Adipose tissue (tissue), 3 donors: Measurements from ENCODE around the gene SSTR3. TPM values are rescaled to one million over a fixed set of nuclear protein-coding genes. Genes with fewer than 3 reads are reported as not detected.
"Not testable (repeated sequence)": the region's sequence is repeated elsewhere in the genome, so short reads cannot be mapped to it uniquely, and the experiment has no call there.

ENCODE experiments used
- H3K27ac ChIP-seq: one replicate; pipeline ENCODE4 v1.5.1; 2013; ENCODE audit warnings: low read depth, low read length
- WGBS, 3 donors: extraction: QIAGEN DNeasy Blood & Tissue Kit; methylation state at CpG; one replicate each; pipeline ENCODE4 v1.1.7; 2013; 5-methylcytosine and 5-hydroxymethylcytosine counted together
- polyA plus RNA-seq, 3 donors: library from polyadenylated mRNA; stranded (reverse); fragments of 200-250 nt; gene quantifications; one replicate each; pipeline ENCODE4 v1.2.3, GENCODE V29; 2013
- donor health status: healthy with polysubstance abuse.
- donor health status: Bipolar disorder and iron deficiency.
- donor health status: healthy.

Gene SSTR3
- polyA plus RNA-seq: under 1 TPM; 0.04 to 0.59 (median 0.11) TPM

- H3K27ac ChIP-seq: no peak within 1 kb of the TSS
- WGBS, 3 donors: 17 to 40% (median 32%) methylated on average over 22 to 23 of the region's 23 CpGs
These were observed at the start of gene SSTR3 for GRCh38 chr22:37212174-37212906. Gene SSTR3, minus strand, starts transcription at chr22:37212477. Its CDS starts 4,674 bp downstream, at chr22:37207803.

DNA sequence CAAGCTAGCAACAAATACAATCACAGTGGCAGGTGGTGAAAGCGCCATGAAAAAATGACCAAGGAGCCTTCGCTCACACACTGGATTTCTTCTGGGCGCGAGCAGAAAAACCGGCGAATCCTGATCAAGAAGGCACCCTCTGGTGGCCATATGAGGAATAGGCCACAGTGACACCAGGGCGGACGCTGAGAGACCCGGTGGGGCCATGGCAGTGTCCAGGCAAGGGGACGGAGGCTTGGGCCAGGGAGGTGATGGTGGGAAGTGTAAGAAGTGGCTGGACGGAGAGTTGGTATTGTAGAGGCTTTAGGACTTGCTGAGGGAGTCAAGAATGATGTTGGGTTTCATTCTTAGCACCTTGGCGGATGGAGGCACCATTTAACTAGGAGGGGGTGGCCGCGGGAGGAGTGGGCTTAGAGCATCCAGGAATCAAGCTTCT lies 48.6 kb upstream of the SSTR3 start:
- 21 to 23% (median 22%) methylated on average over 14 of the region's 14 CpGs for WGBS, 3 donors
- H3K27ac ChIP-seq: no peak overlapping the region

- H3K27ac ChIP-seq: no peak overlapping the region
- 47 to 59% (median 59%) methylated on average over 15 of the region's 15 CpGs for WGBS, 3 donors
These were observed 48.0 kb upstream of the SSTR3 start for GRCh38 chr22:37260155-37260795.

- no peak overlapping the region for H3K27ac ChIP-seq
- WGBS, 3 donors: 5 to 7% (median 7%) methylated on average over 23 of the region's 23 CpGs
These were observed 47.3 kb upstream of the SSTR3 start for GRCh38 chr22:37259540-37260029.

DNA sequence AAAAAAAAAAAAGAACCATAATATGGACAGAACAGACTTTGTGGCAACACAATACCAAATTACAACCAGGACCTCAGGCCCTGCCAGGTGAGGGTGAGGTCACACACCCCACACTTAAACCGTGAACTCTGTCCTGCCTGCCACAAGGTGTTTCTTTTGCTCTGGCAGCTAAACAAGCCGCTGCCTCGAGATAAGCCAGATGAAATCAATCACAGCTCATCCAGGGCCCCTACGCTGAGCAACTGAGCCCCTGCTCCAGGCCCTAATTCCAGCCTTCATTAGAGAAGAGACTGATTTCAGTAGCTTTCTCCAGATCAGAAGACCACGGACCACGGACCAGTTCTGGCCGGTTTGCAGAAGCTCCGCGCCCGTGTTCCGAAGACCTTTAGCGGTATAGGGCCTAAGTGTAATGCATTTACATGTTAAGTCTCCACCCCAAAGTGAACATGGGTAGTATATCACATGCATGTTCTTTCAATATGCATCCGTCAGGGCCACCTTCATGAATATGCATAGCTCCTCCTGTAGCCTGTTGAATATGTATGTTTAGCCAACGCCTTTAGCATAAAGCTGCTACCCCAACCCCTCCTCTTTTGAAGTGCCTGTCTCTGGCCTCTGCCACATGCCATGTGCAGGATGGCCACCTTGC lies 46.6 kb upstream of the SSTR3 start:
- H3K27ac ChIP-seq: no peak overlapping the region
- 64 to 73% (median 71%) methylated on average over 14 of the region's 14 CpGs for WGBS, 3 donors

DNA sequence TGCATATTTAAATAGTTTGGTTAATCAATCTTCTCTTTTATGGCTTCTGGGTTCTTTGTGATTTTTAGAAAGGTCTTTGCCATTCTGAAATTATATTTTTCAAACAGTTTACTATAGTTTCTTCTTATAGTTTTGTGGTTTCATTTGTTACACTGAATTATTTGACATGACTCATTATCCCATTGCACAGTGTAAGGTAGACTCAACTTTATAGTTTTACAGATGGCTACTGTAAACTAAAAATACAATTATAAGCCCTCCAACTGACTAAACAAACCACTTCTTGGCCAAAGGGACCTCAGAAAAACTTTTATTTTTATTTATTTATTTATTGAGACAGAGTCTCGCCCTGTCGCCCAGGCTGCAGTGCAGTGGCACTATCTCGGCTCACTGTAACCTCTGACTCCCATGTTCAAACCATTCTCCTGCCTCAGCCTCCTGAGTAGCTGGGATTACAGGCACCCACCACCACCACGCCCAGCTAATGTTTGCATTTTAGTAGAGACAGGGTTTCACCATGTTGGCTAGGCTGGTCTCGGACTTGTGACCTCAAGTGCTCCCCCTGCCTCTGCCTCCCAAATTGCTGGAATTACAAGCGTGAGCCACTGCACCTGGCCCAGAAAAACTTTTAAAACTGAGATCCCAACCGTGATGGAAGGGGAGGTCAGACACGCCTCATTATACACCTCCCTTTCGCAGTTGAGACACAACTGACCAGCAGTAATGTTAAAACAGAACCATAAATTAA lies 45.9 kb upstream of the SSTR3 start:
- WGBS, 3 donors: 79 to 85% (median 82%) methylated on average over 9 of the region's 9 CpGs
- H3K27ac ChIP-seq: no peak overlapping the region

DNA sequence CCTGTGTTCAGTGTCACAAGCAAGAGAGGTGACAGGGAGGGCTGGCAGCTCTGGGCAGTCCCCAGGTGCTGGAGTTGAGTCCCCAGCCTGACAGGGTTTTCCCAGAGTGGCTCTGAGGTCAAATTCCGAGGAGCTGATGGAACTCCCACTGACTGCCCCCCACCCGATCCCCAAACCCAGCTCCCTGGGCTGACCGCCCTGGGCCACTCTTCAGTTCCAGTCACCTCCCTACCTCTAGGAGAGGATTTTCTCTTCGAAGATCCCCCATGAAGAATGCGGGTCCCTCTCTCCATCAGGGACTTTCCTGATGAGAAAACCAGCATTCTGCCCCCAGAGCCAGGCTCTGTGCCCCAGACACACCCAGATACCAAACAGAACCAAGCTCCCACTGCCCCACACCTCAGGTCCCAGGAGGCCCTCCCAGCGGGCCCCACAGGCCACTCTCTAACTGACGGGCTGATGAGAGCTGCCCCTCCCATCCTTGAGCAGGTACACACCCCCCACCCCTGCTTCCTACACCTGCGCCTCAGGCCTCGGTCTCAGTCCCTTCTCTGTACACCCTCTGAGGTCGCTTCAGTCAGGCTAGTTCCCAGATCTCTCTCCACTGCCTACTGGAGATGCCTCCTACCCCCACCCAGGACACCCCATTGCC lies 43.9 kb upstream of the SSTR3 start:
- H3K27ac ChIP-seq: no peak overlapping the region
- 54 to 79% (median 67%) methylated on average over 10 of the region's 10 CpGs for WGBS, 3 donors

GRCh38 chr22:37255558-37256006 lies 43.3 kb upstream of the SSTR3 start:
- H3K27ac ChIP-seq: no peak overlapping the region

GRCh38 chr22:37254867-37255233 lies 42.6 kb upstream of the SSTR3 start:
- WGBS, 3 donors: 56 to 74% (median 68%) methylated on average over 5 of the region's 5 CpGs
- no peak overlapping the region for H3K27ac ChIP-seq

GRCh38 chr22:37254209-37254866 lies 42.1 kb upstream of the SSTR3 start:
- no peak overlapping the region for H3K27ac ChIP-seq
- WGBS, 3 donors: 74 to 90% (median 82%) methylated on average over 5 of the region's 5 CpGs

GRCh38 chr22:37253126-37253660 lies 40.9 kb upstream of the SSTR3 start:
- H3K27ac ChIP-seq: no peak overlapping the region
- WGBS, 3 donors: 52 to 59% (median 58%) methylated on average over 7 of the region's 7 CpGs

DNA sequence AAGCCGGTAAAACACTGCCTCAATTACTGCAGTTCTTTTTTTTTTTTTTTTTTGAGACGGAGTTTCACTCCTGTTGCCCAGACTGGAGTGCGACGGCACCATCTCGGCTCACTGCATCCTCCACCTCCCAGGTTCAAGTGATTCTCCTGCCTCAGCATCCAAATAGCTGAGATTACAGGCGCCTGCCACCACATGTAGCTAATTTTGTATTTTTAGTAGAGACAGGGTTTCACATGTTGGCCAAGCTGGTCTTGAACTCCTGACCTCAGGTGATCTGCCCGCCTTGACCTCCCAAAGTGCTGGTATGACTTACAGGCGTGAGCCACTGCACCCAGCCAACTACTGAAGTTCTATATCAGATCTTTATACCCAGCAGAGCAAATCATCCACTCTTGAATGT lies 39.6 kb upstream of the SSTR3 start:
- not testable (repeated sequence) for H3K27ac ChIP-seq
- WGBS, 3 donors: 85 to 92% (median 85%) methylated on average over 8 of the region's 8 CpGs

- WGBS, 3 donors: 76 to 83% (median 79%) methylated on average over 12 of the region's 12 CpGs
These were observed 37.7 kb upstream of the SSTR3 start for GRCh38 chr22:37249986-37250385.

GRCh38 chr22:37248251-37248650 lies 36.0 kb upstream of the SSTR3 start:
- WGBS, 3 donors: 62 to 75% (median 74%) methylated on average over 6 of the region's 6 CpGs
- H3K27ac ChIP-seq: no peak overlapping the region

More at GRCh38 chr22:37249986-37250385, 37.7 kb upstream of the SSTR3 start:
- no peak overlapping the region for H3K27ac ChIP-seq

GRCh38 chr22:37245740-37246139 lies 33.5 kb upstream of the SSTR3 start:
- no peak overlapping the region for H3K27ac ChIP-seq
- 67 to 68% (median 68%) methylated on average over 6 of the region's 6 CpGs for WGBS, 3 donors

DNA sequence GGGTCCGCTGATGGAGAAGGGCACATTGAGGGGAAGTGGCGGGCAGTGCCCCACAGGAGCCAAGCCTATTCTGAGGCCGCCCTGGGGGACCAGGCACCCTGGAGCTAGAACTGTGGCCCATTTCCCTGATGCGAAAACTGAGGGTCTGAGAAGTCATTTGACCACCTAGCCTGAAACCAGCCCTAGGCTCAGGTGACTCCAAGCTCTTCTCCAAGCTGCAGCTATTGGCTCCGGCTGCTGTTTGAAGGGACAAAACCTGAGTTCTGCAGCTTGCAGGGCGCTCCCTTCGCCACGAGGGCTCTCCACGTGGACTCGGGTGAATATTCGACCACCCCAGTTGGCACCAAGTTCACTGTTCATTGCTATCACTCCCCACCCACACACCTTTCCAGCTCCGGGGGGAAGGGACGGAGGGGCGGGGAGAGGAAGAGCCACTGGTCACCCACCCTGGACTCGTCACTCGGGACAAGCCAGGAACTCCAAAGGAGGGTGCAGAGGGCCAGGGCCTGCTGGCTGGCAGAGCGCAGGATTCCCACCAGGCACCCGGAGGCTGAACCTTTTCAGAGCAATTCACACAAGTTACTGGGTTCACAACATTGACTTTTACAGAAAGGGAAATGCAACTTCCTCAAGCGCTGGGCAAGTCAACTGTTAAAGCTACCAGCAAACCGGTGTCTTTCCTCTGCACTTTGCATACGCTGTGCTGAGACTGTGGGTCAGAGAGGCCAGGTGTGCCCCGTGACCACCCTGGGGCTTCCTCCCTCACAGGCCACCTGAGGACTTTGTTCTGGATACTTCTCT lies 32.8 kb upstream of the SSTR3 start:
- 45 to 63% (median 46%) methylated on average over 22 of the region's 22 CpGs for WGBS, 3 donors
- H3K27ac ChIP-seq: no peak overlapping the region
